GM12878 (cell line): ENCODE data around the gene CDKN3.

Experiments used
- DPF2 ChIP-seq: fragments of 450-650 bp; IDR thresholded peaks from 2 replicates; pipeline ENCODE4 v1.6.1; 2017; ENCODE audit warnings: mild to moderate bottlenecking
- GATAD2B ChIP-seq: fragments of 450-650 bp; conservative IDR thresholded peaks from 2 replicates; pipeline ENCODE4 v1.6.1; 2017; ENCODE audit warnings: low read depth, mild to moderate bottlenecking, moderate library complexity
- KDM1A ChIP-seq: fragments of 200-600 bp; sonication (generic); IDR thresholded peaks from 2 replicates; pipeline ENCODE4 v1.6.1; 2016; ENCODE audit warnings: borderline replicate concordance
- NR2C2 ChIP-seq: IDR thresholded peaks from 2 replicates; pipeline ENCODE4 v1.6.1; 2011; ENCODE audit warnings: borderline replicate concordance, low read depth; ENCODE audit not compliant: control insufficient read depth, insufficient read length
- POLR2A ChIP-seq: IDR thresholded peaks from 2 replicates; pipeline ENCODE4 v1.6.1; 2011; ENCODE audit warnings: low read depth, mild to moderate bottlenecking, low read length
- POU2F2 ChIP-seq: IDR thresholded peaks from 3 replicates; pipeline ENCODE4 v1.6.1; 2011; ENCODE audit warnings: low read depth, mild to moderate bottlenecking, low read length, borderline replicate concordance
- TCF3 ChIP-seq: IDR thresholded peaks from 2 replicates; pipeline ENCODE4 v1.6.1; 2012; ENCODE audit warnings: low read depth, mild to moderate bottlenecking, low read length, borderline replicate concordance; ENCODE audit not compliant: insufficient read depth
- YBX1 ChIP-seq: fragments of 450-650 bp; IDR thresholded peaks from 2 replicates; pipeline ENCODE4 v1.6.1; 2016; ENCODE audit warnings: antibody characterized with exemption
- TF ChIP-seq, protein P1 (sequence below), 3 experiments: IDR thresholded peaks in 2 of 3; conservative IDR thresholded peaks in 1 of 3; 2 replicates each; pipeline ENCODE4 v1.5.1; 2011; ENCODE audit warnings: low read depth in 3 of 3, low read length in 3 of 3, mild to moderate bottlenecking in 3 of 3, control low read depth in 2 of 3, moderate library complexity in 2 of 3, inconsistent platforms in 1 of 3, mixed read lengths in 1 of 3; ENCODE audit not compliant: control insufficient read depth in 2 of 3, insufficient read depth in 1 of 3; ENCODE audit errors: extremely low read depth in 1 of 3
- TF ChIP-seq, protein P2 (sequence below): IDR thresholded peaks from 2 replicates; pipeline ENCODE4 v1.6.1; 2012; ENCODE audit warnings: mild to moderate bottlenecking, low read depth, low read length
- TF ChIP-seq, protein P3 (sequence below): IDR thresholded peaks from 2 replicates; pipeline ENCODE4 v1.6.1; 2012; ENCODE audit warnings: low read depth, low read length, improper control_type of control experiment
- TF ChIP-seq, protein P4 (sequence below): fragments of 450-650 bp; IDR thresholded peaks from 2 replicates; pipeline ENCODE4 v1.6.1; 2016; ENCODE audit warnings: mild to moderate bottlenecking

DNA sequence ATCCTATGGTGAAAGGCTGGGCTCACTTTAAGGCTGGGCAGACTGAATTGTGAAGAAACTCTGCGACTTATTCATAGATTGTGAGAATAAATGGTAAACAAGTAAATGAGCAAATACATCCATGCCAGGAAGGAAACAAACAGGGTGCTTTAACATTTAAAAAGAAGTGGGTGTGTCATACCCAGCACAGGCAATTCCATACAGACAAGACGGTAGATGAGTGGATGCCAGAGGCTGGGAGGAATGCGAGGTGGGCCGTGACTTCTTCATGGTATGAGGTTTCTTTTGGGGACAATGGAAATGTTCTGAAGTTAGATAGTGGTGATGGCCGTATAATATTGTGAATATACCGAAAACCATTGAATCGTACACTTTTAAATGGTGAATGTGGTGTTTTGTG lies 49.8 kb upstream of the CDKN3 start:
- TF ChIP-seq POLR2A: no peak
- TF ChIP-seq GATAD2B: no peak
- TF ChIP-seq, protein P1, sequence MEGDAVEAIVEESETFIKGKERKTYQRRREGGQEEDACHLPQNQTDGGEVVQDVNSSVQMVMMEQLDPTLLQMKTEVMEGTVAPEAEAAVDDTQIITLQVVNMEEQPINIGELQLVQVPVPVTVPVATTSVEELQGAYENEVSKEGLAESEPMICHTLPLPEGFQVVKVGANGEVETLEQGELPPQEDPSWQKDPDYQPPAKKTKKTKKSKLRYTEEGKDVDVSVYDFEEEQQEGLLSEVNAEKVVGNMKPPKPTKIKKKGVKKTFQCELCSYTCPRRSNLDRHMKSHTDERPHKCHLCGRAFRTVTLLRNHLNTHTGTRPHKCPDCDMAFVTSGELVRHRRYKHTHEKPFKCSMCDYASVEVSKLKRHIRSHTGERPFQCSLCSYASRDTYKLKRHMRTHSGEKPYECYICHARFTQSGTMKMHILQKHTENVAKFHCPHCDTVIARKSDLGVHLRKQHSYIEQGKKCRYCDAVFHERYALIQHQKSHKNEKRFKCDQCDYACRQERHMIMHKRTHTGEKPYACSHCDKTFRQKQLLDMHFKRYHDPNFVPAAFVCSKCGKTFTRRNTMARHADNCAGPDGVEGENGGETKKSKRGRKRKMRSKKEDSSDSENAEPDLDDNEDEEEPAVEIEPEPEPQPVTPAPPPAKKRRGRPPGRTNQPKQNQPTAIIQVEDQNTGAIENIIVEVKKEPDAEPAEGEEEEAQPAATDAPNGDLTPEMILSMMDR (IDR thresholded peaks at IDR 0.05 in 2 of 3, conservative IDR thresholded peaks at IDR 0.05 in 1 of 3; ENCODE audit: control insufficient read depth in 2 of 3, extremely low read depth in 1 of 3, insufficient read depth in 1 of 3, low read depth in 3 of 3, low read length in 3 of 3): no peak
- TF ChIP-seq NR2C2: no peak
- no peak for TF ChIP-seq KDM1A
- no peak for TF ChIP-seq TCF3
- TF ChIP-seq POU2F2: no peak
- no peak for TF ChIP-seq DPF2
- TF ChIP-seq, protein P2, sequence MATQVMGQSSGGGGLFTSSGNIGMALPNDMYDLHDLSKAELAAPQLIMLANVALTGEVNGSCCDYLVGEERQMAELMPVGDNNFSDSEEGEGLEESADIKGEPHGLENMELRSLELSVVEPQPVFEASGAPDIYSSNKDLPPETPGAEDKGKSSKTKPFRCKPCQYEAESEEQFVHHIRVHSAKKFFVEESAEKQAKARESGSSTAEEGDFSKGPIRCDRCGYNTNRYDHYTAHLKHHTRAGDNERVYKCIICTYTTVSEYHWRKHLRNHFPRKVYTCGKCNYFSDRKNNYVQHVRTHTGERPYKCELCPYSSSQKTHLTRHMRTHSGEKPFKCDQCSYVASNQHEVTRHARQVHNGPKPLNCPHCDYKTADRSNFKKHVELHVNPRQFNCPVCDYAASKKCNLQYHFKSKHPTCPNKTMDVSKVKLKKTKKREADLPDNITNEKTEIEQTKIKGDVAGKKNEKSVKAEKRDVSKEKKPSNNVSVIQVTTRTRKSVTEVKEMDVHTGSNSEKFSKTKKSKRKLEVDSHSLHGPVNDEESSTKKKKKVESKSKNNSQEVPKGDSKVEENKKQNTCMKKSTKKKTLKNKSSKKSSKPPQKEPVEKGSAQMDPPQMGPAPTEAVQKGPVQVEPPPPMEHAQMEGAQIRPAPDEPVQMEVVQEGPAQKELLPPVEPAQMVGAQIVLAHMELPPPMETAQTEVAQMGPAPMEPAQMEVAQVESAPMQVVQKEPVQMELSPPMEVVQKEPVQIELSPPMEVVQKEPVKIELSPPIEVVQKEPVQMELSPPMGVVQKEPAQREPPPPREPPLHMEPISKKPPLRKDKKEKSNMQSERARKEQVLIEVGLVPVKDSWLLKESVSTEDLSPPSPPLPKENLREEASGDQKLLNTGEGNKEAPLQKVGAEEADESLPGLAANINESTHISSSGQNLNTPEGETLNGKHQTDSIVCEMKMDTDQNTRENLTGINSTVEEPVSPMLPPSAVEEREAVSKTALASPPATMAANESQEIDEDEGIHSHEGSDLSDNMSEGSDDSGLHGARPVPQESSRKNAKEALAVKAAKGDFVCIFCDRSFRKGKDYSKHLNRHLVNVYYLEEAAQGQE: no peak
- no peak for TF ChIP-seq YBX1
- TF ChIP-seq, protein P3, sequence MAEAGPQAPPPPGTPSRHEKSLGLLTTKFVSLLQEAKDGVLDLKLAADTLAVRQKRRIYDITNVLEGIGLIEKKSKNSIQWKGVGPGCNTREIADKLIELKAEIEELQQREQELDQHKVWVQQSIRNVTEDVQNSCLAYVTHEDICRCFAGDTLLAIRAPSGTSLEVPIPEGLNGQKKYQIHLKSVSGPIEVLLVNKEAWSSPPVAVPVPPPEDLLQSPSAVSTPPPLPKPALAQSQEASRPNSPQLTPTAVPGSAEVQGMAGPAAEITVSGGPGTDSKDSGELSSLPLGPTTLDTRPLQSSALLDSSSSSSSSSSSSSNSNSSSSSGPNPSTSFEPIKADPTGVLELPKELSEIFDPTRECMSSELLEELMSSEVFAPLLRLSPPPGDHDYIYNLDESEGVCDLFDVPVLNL: no peak
- TF ChIP-seq, protein P4, sequence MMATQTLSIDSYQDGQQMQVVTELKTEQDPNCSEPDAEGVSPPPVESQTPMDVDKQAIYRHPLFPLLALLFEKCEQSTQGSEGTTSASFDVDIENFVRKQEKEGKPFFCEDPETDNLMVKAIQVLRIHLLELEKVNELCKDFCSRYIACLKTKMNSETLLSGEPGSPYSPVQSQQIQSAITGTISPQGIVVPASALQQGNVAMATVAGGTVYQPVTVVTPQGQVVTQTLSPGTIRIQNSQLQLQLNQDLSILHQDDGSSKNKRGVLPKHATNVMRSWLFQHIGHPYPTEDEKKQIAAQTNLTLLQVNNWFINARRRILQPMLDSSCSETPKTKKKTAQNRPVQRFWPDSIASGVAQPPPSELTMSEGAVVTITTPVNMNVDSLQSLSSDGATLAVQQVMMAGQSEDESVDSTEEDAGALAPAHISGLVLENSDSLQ: no peak
